Mucosa of stomach (tissue), 1 donor: Measurements from ENCODE around the gene FOXC2.

Source experiments
- H3K27me3 ChIP-seq: one replicate; pipeline ENCODE4 v1.7.0; 2013; ENCODE audit warnings: mild to moderate bottlenecking, low read length; ENCODE audit not compliant: control insufficient read depth, insufficient read depth
- H3K36me3 ChIP-seq: one replicate; pipeline ENCODE4 v1.7.0; 2013; ENCODE audit warnings: low read length; ENCODE audit not compliant: control insufficient read depth, insufficient read depth
- H3K4me1 ChIP-seq: one replicate; pipeline ENCODE4 v1.7.0; 2013; ENCODE audit warnings: mild to moderate bottlenecking, low read length; ENCODE audit not compliant: control insufficient read depth, insufficient read depth
- H3K4me3 ChIP-seq: one replicate; pipeline ENCODE4 v1.7.0; 2013; ENCODE audit warnings: low read length
- H3K9ac ChIP-seq: one replicate; pipeline ENCODE4 v1.7.0; 2013; ENCODE audit warnings: mild to moderate bottlenecking, low read length, moderate library complexity
- H3K9me3 ChIP-seq: one replicate; pipeline ENCODE4 v1.7.0; 2013; ENCODE audit warnings: mild to moderate bottlenecking, low read length, moderate library complexity; ENCODE audit not compliant: control insufficient read depth
- donor health status: Pancreatic carcinoma.

The FOXC2 gene

DNA sequence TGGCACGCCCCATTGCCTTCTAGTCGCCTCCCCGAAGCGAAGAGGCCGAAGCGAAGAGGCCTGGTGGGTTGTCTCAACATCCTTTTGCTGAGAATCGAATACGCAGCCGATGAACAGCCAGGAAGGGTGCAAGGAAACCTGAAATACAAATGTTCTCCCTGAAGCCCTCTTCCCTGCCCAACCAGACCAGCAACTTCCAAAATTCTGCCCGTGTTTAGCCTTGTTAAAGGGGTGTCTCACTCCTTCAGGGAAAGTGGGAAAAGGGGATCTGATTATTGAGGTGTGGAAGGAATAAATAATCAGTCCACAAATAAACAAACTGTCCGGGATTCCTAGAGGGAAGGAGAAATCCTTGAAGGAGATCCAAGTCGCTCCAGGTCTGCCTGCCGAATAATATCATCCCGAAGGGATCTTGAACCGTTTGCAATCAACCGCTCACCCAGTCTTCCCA, 1.4 kb upstream of the FOXC2 start:
- H3K4me1 ChIP-seq = no peaks in the 10 kb centered on the region
- peaks cover 71% of the 10 kb centered on the region for H3K27me3 ChIP-seq
- H3K4me3 ChIP-seq = no peak overlapping the region
- H3K36me3 ChIP-seq = no peaks in the 10 kb centered on the region
- no peaks in the 10 kb centered on the region for H3K9me3 ChIP-seq
- H3K9ac ChIP-seq = no peak overlapping the region

DNA sequence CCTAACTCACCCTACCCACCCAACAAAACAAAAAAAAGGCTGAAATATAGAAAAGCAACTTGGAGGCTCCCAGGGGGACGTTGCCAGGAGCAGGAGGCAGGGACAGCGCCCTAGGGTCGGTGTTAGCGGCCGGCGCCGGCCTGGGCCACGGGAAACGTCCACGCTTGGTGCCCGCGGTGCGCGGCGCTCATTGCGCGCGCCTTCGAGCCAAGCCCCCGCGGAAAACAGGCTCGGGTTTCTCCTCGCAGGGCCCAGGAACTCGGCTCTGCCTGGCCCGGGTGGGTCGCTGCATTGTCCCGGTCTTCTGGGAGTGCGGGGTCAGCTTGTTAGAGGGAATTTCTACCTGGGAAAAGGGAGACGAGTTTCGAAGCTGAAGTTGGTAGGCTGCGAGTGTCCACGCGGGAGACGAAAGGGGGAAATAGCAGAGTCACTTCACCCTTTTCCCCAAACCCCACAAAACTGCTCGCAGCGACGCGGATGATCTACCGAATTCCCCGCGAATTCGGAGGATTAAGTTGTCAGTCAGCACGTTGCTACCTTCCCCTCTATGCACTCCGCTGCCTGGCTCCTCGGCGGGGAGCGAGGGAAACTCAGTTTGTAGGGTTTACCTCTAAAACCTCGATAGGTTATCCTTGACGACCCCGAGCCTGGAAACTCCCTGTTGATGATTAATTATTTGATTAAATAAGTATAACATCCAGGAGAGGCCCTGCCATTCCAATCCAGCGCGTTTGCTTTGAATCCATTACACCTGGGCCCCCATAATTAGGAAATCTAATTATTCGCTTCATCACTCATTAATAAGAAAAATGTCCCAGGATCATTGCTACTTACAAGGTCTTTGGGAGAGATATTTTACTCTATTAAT, 751 bp upstream of the FOXC2 start:
- Histone ChIP-seq H3K9me3 (no peaks in the 10 kb centered on the region), H3K4me1 (no peaks in the 10 kb centered on the region), H3K9ac (no peak overlapping the region), H3K4me3 (no peak overlapping the region), H3K36me3 (no peaks in the 10 kb centered on the region), H3K27me3 (peaks cover 76% of the 10 kb centered on the region)

DNA sequence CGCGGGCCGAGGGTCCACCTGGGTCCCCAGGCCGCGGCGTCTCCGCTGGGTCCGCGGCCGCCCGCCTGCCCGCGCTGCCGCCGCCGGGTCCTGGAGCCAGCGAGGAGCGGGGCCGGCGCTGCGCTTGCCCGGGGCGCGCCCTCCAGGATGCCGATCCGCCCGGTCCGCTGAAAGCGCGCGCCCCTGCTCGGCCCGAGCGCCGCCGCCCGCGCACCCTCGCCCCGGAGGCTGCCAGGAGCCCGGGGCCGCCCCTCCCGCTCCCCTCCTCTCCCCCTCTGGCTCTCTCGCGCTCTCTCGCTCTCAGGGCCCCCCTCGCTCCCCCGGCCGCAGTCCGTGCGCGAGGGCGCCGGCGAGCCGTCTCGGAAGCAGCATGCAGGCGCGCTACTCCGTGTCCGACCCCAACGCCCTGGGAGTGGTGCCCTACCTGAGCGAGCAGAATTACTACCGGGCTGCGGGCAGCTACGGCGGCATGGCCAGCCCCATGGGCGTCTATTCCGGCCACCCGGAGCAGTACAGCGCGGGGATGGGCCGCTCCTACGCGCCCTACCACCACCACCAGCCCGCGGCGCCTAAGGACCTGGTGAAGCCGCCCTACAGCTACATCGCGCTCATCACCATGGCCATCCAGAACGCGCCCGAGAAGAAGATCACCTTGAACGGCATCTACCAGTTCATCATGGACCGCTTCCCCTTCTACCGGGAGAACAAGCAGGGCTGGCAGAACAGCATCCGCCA, 504 bp downstream of the FOXC2 start:
- Histone ChIP-seq H3K9me3 (no peaks in the 10 kb centered on the region), H3K36me3 (no peaks in the 10 kb centered on the region), H3K9ac (no peak overlapping the region), H3K4me3 (no peak overlapping the region), H3K4me1 (no peaks in the 10 kb centered on the region), H3K27me3 (peaks cover 85% of the 10 kb centered on the region)

DNA sequence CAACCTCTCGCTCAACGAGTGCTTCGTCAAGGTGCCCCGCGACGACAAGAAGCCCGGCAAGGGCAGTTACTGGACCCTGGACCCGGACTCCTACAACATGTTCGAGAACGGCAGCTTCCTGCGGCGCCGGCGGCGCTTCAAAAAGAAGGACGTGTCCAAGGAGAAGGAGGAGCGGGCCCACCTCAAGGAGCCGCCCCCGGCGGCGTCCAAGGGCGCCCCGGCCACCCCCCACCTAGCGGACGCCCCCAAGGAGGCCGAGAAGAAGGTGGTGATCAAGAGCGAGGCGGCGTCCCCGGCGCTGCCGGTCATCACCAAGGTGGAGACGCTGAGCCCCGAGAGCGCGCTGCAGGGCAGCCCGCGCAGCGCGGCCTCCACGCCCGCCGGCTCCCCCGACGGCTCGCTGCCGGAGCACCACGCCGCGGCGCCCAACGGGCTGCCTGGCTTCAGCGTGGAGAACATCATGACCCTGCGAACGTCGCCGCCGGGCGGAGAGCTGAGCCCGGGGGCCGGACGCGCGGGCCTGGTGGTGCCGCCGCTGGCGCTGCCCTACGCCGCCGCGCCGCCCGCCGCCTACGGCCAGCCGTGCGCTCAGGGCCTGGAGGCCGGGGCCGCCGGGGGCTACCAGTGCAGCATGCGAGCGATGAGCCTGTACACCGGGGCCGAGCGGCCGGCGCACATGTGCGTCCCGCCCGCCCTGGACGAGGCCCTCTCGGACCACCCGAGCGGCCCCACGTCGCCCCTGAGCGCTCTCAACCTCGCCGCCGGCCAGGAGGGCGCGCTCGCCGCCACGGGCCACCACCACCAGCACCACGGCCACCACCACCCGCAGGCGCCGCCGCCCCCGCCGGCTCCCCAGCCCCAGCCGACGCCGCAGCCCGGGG, 1.3 kb downstream of the FOXC2 start:
- Histone ChIP-seq H3K4me3 (no peak overlapping the region), H3K36me3 (no peaks in the 10 kb centered on the region), H3K9ac (no peak overlapping the region), H3K4me1 (no peaks in the 10 kb centered on the region), H3K9me3 (no peaks in the 10 kb centered on the region), H3K27me3 (peaks cover 92% of the 10 kb centered on the region)

DNA sequence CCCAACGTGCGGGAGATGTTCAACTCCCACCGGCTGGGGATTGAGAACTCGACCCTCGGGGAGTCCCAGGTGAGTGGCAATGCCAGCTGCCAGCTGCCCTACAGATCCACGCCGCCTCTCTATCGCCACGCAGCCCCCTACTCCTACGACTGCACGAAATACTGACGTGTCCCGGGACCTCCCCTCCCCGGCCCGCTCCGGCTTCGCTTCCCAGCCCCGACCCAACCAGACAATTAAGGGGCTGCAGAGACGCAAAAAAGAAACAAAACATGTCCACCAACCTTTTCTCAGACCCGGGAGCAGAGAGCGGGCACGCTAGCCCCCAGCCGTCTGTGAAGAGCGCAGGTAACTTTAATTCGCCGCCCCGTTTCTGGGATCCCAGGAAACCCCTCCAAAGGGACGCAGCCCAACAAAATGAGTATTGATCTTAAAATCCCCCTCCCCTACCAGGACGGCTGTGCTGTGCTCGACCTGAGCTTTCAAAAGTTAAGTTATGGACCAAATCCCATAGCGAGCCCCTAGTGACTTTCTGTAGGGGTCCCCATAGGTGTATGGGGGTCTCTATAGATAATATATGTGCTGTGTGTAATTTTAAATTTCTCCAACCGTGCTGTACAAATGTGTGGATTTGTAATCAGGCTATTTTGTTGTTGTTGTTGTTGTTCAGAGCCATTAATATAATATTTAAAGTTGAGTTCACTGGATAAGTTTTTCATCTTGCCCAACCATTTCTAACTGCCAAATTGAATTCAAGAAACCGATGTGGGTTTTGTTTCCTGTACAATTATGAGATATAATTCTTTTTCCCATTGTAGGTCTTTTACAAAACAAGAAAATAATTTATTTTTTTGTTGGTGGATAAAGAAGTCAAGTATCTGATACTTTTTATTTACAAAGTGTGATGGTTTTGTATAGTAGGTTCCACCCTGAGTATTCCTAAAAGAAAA, 2.3 kb downstream of the FOXC2 start:
- H3K4me1 ChIP-seq = no peaks in the 10 kb centered on the region
- no peak overlapping the region for H3K4me3 ChIP-seq
- no peaks in the 10 kb centered on the region for H3K9me3 ChIP-seq
- H3K9ac ChIP-seq = no peak overlapping the region
- no peaks in the 10 kb centered on the region for H3K36me3 ChIP-seq
- peaks cover 95% of the 10 kb centered on the region for H3K27me3 ChIP-seq

DNA sequence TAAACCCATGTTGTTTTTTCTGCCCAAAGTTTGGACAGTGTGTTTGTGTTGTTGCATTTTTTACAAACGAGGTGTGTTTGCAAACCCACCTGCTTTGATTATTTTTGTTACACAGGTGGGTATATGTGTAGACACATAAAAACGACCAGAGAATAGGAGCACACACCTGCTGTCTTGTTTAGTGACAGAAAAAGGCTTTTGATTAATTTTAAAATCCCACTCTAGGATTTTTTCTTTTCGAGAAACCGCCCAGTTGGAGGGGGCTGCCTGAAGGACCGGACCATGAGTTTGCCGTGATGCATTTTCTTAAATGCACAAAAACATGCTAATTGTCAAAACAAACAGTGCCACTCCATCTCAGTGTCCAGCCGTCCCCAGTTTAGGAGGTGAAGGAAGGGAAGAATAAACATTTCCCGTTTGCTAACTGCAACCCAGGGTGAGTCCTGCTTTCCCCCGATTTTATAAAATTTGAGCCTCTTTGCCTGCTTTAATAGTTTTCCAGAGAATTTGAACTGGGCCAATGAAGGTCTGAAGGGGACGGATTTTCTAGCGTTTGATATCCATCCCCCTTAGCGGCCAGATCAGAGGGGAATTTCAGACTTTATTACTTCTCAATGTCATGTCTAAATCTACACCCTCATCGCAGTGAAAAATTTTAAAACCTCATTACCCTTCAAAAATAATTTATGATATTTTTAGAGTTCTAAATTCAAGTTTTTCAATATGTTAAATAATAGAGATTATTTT, 3.2 kb downstream of the FOXC2 start:
- H3K4me1 ChIP-seq = no peaks in the 10 kb centered on the region
- no peak overlapping the region for H3K4me3 ChIP-seq
- H3K9me3 ChIP-seq = no peaks in the 10 kb centered on the region
- no peaks in the 10 kb centered on the region for H3K36me3 ChIP-seq
- no peak overlapping the region for H3K9ac ChIP-seq
- H3K27me3 ChIP-seq = peaks cover 95% of the 10 kb centered on the region

DNA sequence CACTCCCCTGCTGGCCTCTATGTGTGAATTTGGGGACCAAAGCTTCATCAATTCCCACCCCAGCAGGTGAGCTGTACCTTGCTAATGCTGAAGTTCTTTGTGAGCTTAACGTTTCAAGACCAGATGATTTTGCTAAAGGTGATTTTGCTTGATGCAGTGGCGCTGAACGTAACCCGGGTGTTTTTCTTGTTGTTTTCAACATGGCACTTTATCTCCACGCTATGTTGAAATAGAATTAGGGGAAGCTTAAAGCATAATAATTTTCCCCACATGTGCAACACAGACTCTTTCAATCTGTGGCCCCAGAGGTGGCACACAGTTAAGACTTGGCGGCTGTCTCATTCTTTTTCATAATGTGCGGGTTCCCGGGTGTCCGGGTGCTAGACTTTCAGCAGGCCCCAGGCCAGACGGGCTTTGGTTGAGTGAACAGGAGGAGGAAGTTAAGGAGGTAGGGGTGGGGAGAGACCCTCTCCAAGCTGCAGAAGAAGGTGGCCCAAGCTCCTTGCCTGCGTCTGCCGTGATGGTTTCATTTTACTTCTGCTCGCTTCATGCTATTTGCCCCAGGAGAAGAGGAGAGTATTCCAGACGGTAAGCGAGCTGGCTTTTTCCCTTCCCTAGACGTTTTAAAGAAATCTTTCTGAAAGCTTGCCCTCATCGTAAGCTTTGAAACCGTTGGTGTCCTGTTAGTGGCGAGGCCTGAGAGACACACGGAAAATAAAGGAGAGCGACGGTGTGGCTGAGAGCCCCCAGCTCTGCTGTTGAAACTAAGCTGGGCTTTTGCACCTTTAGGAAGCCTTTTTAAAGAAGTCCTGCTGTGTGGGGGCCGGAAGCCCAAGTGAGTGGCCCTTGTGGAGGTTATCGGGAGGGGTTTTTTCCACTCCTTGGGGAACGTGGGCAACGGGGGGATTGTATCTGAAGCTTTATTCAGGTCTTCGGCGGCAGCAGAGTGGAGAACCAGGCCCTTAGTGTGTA, 4.2 kb downstream of the FOXC2 start:
- Histone ChIP-seq H3K27me3 (peaks cover 94% of the 10 kb centered on the region), H3K36me3 (no peaks in the 10 kb centered on the region), H3K4me1 (peaks cover 8% of the 10 kb centered on the region), H3K9ac (no peak overlapping the region), H3K9me3 (no peaks in the 10 kb centered on the region), H3K4me3 (no peak overlapping the region)

DNA sequence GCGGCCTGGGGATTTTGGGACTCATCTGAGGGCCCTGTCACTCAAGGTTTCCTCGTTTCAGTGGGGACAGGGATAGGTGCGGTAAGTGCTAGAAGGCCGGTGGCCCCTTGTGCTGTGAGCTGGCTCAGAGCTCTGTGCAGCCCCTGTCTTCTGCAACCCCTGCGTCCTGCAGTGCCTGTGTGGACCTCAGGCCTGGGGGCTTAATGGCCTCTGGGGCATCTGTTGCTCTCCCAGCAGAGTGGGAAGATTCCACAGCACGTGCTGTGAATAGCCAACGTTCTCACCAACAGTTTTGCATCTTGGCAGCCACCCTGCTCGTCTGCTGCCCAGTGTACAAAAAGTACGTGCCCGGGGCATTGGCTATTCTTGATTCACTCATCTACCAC, 4.9 kb downstream of the FOXC2 start:
- H3K9me3 ChIP-seq = no peaks in the 10 kb centered on the region
- no peak overlapping the region for H3K9ac ChIP-seq
- H3K4me1 ChIP-seq = peaks cover 15% of the 10 kb centered on the region
- peaks cover 94% of the 10 kb centered on the region for H3K27me3 ChIP-seq
- H3K4me3 ChIP-seq = no peak overlapping the region
- H3K36me3 ChIP-seq = no peaks in the 10 kb centered on the region

DNA sequence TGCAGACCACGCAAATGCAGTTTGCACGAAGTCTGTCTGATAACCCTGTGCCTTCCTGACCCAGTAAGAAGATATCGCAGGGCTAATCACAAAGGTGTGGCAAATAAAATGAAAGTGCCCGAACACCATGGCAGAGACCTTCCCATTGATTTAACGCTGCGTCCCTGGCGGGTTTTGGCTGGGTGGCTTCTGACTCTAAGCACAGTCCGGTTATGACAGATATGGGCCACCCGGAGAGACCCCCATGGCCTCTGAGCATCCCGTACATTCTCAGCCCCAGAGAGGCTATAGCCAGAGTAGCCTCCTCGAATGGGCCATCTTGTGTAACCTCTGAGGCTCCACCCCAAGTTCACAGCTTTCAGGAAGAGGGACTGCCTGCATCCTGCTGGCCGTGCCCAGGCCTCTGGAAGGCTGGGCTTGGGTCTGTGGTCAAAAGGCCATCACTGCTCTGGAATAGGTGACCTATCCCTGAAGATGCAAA, 5.5 kb downstream of the FOXC2 start:
- H3K9me3 ChIP-seq = no peaks in the 10 kb centered on the region
- no peaks in the 10 kb centered on the region for H3K36me3 ChIP-seq
- H3K27me3 ChIP-seq = peaks cover 94% of the 10 kb centered on the region
- H3K9ac ChIP-seq = no peak overlapping the region
- no peak overlapping the region for H3K4me3 ChIP-seq
- peaks cover 17% of the 10 kb centered on the region for H3K4me1 ChIP-seq

DNA sequence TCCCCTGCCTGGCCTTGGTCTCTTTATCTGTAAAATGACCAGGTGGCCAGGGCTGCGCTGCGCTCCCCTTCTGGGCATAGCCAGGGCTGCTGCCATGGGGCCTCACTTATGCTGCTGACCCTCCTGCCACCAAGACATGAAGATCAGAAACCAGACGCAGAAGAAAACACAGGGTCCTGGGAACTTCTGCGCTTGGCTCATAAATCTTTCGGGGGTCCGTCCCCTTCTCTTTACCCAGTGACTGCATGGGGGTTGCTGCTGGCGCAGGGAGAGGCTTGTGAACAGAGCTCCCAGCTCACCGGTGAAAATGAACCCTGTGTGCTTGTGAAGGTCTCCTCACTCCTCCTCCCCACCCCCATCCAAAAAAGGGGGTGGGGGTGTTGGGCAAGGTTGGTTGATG, 6.0 kb downstream of the FOXC2 start:
- Histone ChIP-seq H3K9ac (no peak overlapping the region), H3K4me1 (peaks cover 17% of the 10 kb centered on the region), H3K36me3 (no peaks in the 10 kb centered on the region), H3K4me3 (no peak overlapping the region), H3K27me3 (peaks cover 94% of the 10 kb centered on the region), H3K9me3 (no peaks in the 10 kb centered on the region)
